ENCODE data around the gene MT1HL1.

The MT1HL1 gene

GRCh38 chr1:237004116-237004515 lies at the start of gene MT1HL1:
Gene MT1HL1, minus strand, starts transcription at chr1:237004441. Its CDS starts 69 bp downstream, at chr1:237004372.
- no peak for DNase-seq

- no peak for DNase-seq
These were observed 46.7 kb upstream of the MT1HL1 start for GRCh38 chr1:237050915-237051314.

- DNase-seq, result no peak
These were observed 45.9 kb upstream of the MT1HL1 start for GRCh38 chr1:237050185-237050584.

GRCh38 chr1:237048803-237049202 lies 44.6 kb upstream of the MT1HL1 start:
- no peak for DNase-seq

- no peak for DNase-seq
These were observed 41.2 kb upstream of the MT1HL1 start for GRCh38 chr1:237045278-237046016.

- DNase-seq, result no peak
These were observed 39.8 kb upstream of the MT1HL1 start for GRCh38 chr1:237043846-237044636.

GRCh38 chr1:237042892-237043576 lies 38.8 kb upstream of the MT1HL1 start:
- DNase-seq, result no peak

- no peak for DNase-seq
These were observed 38.3 kb upstream of the MT1HL1 start for GRCh38 chr1:237042526-237042891.

- DNase-seq, result no peak
These were observed 37.7 kb upstream of the MT1HL1 start, which contains the start of gene RYR2 for GRCh38 chr1:237041795-237042525. Gene RYR2, plus strand, starts transcription at chr1:237042184. Its CDS starts 338 bp downstream, at chr1:237042522.

- DNase-seq, result no peak
These were observed 37.2 kb upstream of the MT1HL1 start for GRCh38 chr1:237041461-237041794.

GRCh38 chr1:237040823-237041222 lies 36.6 kb upstream of the MT1HL1 start:
- DNase-seq, result no peak

GRCh38 chr1:237038211-237038610 lies 34.0 kb upstream of the MT1HL1 start:
- no peak for DNase-seq

- no peak for DNase-seq
These were observed 31.5 kb upstream of the MT1HL1 start for GRCh38 chr1:237035759-237036158.

GRCh38 chr1:237033804-237034203 lies 29.6 kb upstream of the MT1HL1 start:
- no peak for DNase-seq

GRCh38 chr1:237033061-237033460 lies 28.8 kb upstream of the MT1HL1 start:
- DNase-seq, result no peak

GRCh38 chr1:237032029-237032428 lies 27.8 kb upstream of the MT1HL1 start:
- no peak for DNase-seq

- no peak for DNase-seq
These were observed 27.2 kb upstream of the MT1HL1 start for GRCh38 chr1:237031480-237031879.

GRCh38 chr1:237029850-237030535 lies 25.8 kb upstream of the MT1HL1 start:
- DNase-seq, result no peak

GRCh38 chr1:237029240-237029639 lies 25.0 kb upstream of the MT1HL1 start:
- DNase-seq, result no peak

GRCh38 chr1:237025358-237026074 lies 21.3 kb upstream of the MT1HL1 start:
- DNase-seq, result no peak

GRCh38 chr1:237018896-237019295 lies 14.7 kb upstream of the MT1HL1 start:
- no peak for DNase-seq

- DNase-seq, result no peak
These were observed 12.4 kb upstream of the MT1HL1 start for GRCh38 chr1:237016626-237017025.

Measured in stimulated activated CD4-positive, alpha-beta T cell treated with anti-CD3 and anti-CD28 coated beads, Interleukin-4, amount 100 ng/mL, for 4 hours (primary cell).